ENCODE results near the gene SLC12A5.

SLC12A5 gene

DNA sequence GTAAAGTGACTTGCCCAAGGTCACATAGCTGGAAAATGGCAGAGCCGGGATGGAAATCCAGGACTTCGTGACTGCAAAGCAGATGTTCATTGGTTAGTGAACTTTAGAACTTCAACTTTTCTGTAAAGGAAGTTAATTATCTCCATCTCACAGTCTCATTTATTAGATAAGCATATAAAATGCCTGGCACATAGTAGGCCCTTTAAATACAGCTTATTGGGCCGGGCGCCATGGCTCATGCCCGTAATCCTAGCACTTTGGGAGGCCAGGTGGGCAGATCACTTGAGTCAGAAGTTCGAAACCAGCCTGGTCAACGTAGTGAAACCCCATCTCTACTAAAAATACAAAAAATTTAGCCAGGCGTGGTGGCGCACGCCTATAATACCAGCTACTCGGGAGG lies 22.1 kb upstream of the SLC12A5 start:
- no peak for DNase-seq (ENCODE audit: low read depth)

- no peak for DNase-seq (ENCODE audit: low read depth)
These were observed 21.3 kb upstream of the SLC12A5 start for GRCh38 chr20:46007671-46008070.

- DNase-seq (ENCODE audit: low read depth) = no peak
These were observed 19.2 kb upstream of the SLC12A5 start for GRCh38 chr20:46009816-46010215.

GRCh38 chr20:46010491-46011391 lies 18.3 kb upstream of the SLC12A5 start:
- DNase-seq (ENCODE audit: low read depth) = no peak

DNA sequence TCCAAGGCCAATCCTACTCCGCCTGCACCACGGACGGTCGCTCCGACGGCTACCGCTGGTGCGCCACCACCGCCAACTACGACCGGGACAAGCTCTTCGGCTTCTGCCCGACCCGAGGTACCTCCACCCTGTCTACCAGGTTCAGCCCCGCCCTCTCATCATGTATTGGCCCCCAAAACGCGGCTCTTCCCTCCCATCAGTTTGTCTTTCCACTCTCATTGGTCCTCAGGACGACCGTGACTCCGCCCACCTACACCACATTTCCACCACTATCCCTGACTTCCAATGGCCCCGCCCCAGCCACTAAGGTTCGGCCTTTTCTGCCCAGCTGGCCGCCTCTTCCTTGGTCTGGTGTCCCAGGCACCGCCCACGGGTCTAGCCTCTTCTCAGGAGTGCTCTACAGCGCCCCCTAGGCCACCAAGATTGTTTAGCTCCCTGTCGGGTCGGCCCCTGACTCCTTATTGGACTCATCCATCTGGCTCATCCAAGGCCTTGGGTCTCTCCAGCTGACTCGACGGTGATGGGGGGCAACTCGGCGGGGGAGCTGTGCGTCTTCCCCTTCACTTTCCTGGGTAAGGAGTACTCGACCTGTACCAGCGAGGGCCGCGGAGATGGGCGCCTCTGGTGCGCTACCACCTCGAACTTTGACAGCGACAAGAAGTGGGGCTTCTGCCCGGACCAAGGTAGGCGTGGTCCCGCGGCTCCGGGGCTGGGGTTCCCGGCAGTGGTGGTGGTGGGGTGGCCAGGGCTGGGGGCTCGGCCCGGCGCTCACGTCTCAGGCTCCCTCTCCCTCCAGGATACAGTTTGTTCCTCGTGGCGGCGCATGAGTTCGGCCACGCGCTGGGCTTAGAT lies 17.2 kb upstream of the SLC12A5 start:
- no peak for DNase-seq (ENCODE audit: low read depth)

GRCh38 chr20:46012921-46013320 lies 16.1 kb upstream of the SLC12A5 start:
- no peak for DNase-seq (ENCODE audit: low read depth)

DNA sequence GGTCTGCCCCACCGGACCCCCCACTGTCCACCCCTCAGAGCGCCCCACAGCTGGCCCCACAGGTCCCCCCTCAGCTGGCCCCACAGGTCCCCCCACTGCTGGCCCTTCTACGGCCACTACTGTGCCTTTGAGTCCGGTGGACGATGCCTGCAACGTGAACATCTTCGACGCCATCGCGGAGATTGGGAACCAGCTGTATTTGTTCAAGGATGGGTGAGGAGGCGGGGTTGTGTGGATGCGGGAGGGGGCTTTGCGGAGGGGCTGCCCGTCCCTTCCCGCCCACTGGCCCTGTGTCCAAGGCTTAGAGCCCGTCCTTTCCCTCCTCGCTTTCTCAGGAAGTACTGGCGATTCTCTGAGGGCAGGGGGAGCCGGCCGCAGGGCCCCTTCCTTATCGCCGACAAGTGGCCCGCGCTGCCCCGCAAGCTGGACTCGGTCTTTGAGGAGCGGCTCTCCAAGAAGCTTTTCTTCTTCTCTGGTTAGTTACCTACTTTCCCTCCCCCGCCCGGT lies 15.6 kb upstream of the SLC12A5 start:
- no peak for DNase-seq (ENCODE audit: low read depth)

GRCh38 chr20:46013829-46014516 lies 15.0 kb upstream of the SLC12A5 start:
- no peak for DNase-seq (ENCODE audit: low read depth)

GRCh38 chr20:46014517-46015396 lies 14.3 kb upstream of the SLC12A5 start:
- DNase-seq (ENCODE audit: low read depth) = no peak

- no peak for DNase-seq (ENCODE audit: low read depth)
These were observed 11.7 kb upstream of the SLC12A5 start for GRCh38 chr20:46017272-46017671.

DNA sequence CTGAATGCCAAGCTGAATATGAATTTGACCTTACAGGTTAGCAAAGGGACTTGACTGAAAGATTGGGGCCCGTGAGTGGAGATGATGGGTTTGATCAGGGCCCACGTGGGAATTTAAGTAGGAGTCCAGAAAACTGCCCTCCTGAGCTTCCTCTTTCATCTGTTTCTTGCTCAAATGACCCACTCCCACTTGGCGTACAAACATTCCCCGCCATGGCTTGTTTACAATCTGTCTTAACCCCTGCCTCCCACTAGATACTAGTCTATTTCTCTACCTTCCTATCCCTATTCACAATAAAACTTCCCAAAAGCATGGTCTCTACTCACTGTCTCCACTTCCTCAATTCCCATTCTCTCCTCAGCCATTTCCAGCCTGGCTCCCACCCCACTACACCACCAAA lies 10.9 kb upstream of the SLC12A5 start:
- no peak for DNase-seq (ENCODE audit: low read depth)

DNA sequence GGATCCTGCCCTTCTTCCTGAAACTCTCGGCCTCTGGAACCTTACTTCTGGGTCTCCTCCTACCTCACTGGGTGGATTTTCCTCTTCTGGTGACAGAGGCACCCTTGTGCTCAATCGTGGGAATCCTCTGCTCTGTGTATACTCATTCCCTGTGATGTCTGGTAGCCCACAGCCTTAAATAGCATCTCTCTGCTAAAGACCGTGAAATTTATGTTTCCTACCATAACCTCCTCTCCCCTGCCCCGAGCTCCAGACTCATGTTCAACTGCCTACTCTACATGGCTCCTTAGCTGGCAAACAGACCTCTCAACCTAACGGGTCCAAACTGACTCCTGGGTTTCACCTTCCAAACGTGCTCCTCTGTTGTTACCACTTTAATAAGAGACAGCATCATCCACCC lies 10.4 kb upstream of the SLC12A5 start:
- DNase-seq (ENCODE audit: low read depth) = no peak

GRCh38 chr20:46020555-46020954 lies 8.5 kb upstream of the SLC12A5 start:
- DNase-seq (ENCODE audit: low read depth) = no peak

DNA sequence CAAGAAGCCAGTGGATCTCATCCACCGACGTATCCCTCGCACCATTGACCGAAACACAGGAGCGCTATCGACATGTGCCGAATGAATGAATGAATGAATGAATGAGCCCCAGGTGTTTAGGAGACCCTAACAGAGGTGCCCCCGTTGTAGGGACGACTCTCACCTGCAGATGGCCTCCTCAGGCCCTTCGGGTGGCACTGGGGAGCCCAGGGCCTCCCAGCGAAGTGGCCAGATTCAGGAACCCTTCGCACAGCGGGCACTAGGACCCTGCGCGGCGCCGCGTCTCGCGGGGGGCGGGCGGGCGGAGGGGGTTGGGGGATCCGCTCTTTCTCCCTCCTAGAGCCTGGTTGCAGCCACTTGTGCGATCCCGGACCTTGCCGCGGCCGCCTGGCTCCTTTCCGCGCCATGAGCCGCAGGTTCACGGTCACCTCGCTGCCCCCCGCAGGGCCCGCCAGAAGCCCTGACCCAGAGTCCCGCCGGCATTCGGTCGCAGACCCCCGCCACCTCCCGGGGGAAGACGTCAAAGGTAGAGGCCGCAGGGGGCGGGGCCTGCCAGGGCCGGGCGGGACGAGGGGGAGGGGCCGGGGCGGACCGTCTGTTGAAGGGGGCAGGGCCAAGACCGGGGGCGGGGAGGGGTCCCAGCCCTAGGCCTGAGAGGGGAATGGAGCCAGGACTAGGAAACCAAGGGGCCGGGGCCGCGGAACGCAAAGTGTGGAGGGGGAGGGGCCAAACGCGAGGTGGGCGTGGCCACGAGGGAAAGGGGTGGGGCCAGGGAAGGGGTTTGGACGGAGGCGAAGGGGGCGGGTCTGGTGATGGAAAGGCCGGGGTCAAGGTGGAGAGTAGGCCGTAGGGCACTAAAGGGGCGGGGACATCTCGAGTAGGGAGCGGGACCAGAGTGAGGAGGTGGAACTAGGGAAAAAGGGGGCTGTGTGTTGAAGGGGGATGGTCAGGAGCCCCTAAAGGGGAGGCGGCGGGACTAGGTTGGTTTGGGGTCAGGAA lies 7.4 kb upstream of the SLC12A5 start:
- no peak for DNase-seq (ENCODE audit: low read depth)

GRCh38 chr20:46022411-46023147 lies 6.4 kb upstream of the SLC12A5 start:
- no peak for DNase-seq (ENCODE audit: low read depth)

GRCh38 chr20:46023148-46023484 lies 5.9 kb upstream of the SLC12A5 start:
- DNase-seq (ENCODE audit: low read depth) = no peak

DNA sequence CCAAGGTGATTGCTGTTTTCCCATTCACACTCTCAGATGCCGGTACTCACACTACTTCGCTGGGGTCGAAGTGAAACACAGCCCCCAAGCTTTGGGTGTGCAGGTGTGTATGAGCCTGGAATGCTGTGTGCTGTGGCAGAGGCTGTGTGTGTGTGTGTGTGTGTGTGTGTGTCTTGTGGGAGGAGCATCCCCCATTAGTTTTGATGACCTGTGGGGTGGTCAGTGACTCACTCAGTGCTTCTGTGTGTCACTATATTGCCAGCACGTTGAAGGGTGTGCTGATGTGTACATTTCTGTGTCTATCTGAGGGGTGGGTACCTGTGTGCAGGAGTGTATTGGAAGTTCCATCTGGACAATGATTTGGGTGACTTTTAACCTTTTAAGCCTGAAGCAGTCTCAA lies 5.0 kb upstream of the SLC12A5 start:
- DNase-seq (ENCODE audit: low read depth) = no peak

DNA sequence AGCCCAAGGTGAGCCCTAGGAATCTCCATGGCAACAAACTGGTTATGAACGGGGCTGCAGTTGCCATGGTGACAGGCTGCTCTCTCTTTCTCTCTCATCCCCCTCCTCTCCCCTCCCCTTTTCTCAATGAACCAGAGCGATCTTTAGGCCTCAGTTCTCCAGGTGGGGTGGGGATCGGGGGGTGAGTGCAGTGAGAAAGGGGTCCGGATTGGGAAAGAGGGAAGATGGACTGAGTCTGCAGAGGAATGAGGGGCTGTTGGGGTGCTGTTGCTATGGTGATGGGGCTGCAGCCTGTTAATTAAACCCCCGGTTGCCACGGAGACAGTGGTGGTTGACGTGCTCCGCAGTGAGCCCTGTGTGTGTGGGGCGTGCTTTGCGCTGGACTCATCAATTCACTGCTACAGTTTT lies 3.6 kb upstream of the SLC12A5 start:
- no peak for DNase-seq (ENCODE audit: low read depth)

GRCh38 chr20:46027245-46027853 lies 1.7 kb upstream of the SLC12A5 start:
- DNase-seq (ENCODE audit: low read depth) = peak; percentile 16

All from GM04503 (cell line).